ENCODE results near the gene RD3L.

Gene RD3L

GRCh38 chr14:103894034-103894722 lies 48.2 kb downstream of the RD3L start:
- no peak for DNase-seq
- Histone ChIP-seq H3K27me3 (no peaks in the 10 kb centered on the region), H3K36me3 (no peaks in the 10 kb centered on the region), H3K4me1 (peaks cover 6% of the 10 kb centered on the region; the same call in 1 of the 2 replicates), H3K4me3 (ENCODE audit: low read depth, low read length) (no peak overlapping the region), H3K9me3 (no peaks in the 10 kb centered on the region)
- TF ChIP-seq CTCF (IDR thresholded peaks at IDR 0.05; ENCODE audit: low read depth, low read length) = no peak

- H3K36me3 ChIP-seq = no peaks in the 10 kb centered on the region
- H3K27me3 ChIP-seq = no peaks in the 10 kb centered on the region
- no peaks in the 10 kb centered on the region for H3K9me3 ChIP-seq
- H3K4me3 ChIP-seq (ENCODE audit: low read depth, low read length) = no peak overlapping the region
- TF ChIP-seq CTCF (IDR thresholded peaks at IDR 0.05; ENCODE audit: low read depth, low read length) = no peak
- H3K4me1 ChIP-seq = peaks cover 6% of the 10 kb centered on the region; the same call in 1 of the 2 replicates
- no peak for DNase-seq
Observed at GRCh38 chr14:103892247-103892646, 50.1 kb downstream of the RD3L start.

GRCh38 chr14:103891667-103892215 lies 50.6 kb downstream of the RD3L start:
- Histone ChIP-seq H3K4me3 (ENCODE audit: low read depth, low read length) (no peak overlapping the region), H3K36me3 (no peaks in the 10 kb centered on the region), H3K4me1 (peaks cover 6% of the 10 kb centered on the region; the same call in 1 of the 2 replicates), H3K9me3 (no peaks in the 10 kb centered on the region), H3K27me3 (no peaks in the 10 kb centered on the region)
- no peak for TF ChIP-seq CTCF (IDR thresholded peaks at IDR 0.05; ENCODE audit: low read depth, low read length)
- DNase-seq = no peak

GRCh38 chr14:103890821-103891666 lies 51.3 kb downstream of the RD3L start:
- no peak for TF ChIP-seq CTCF (IDR thresholded peaks at IDR 0.05; ENCODE audit: low read depth, low read length)
- no peak overlapping the region for H3K4me3 ChIP-seq (ENCODE audit: low read depth, low read length)
- peaks cover 6% of the 10 kb centered on the region; the same call in 1 of the 2 replicates for H3K4me1 ChIP-seq
- H3K27me3 ChIP-seq = no peaks in the 10 kb centered on the region
- no peaks in the 10 kb centered on the region for H3K36me3 ChIP-seq
- no peaks in the 10 kb centered on the region for H3K9me3 ChIP-seq
- no peak for DNase-seq
